ENCODE data around the gene UBE2QL1.

GRCh38 chr5:6443326-6443725 is 5.3 kb upstream of the UBE2QL1 start:
- no peak for TF ChIP-seq CTCF (IDR thresholded peaks at IDR 0.05)
- TF ChIP-seq SIN3A (IDR thresholded peaks at IDR 0.05; ENCODE audit: borderline replicate concordance, low read depth, low read length): no peak
- TF ChIP-seq MAX (IDR thresholded peaks at IDR 0.05; ENCODE audit: low read depth): no peak
- no peak for TF ChIP-seq POLR2AphosphoS5 (IDR thresholded peaks at IDR 0.05; ENCODE audit: low read depth, low read length)
- TF ChIP-seq TAF1 (IDR thresholded peaks at IDR 0.05; ENCODE audit: borderline replicate concordance, low read depth, low read length): no peak
- TF ChIP-seq RAD21 (IDR thresholded peaks at IDR 0.05; ENCODE audit: low read length): no peak
- no peak for TF ChIP-seq USF2 (IDR thresholded peaks at IDR 0.05; ENCODE audit: borderline replicate concordance, low read depth, low read length)
- TF ChIP-seq GABPA (IDR thresholded peaks at IDR 0.05; ENCODE audit: low read depth): no peak
- no peak for TF ChIP-seq ELF1 (IDR thresholded peaks at IDR 0.05)
- TF ChIP-seq MEF2A (IDR thresholded peaks at IDR 0.05; ENCODE audit: borderline replicate concordance, low read depth): no peak
- TF ChIP-seq, protein P1, sequence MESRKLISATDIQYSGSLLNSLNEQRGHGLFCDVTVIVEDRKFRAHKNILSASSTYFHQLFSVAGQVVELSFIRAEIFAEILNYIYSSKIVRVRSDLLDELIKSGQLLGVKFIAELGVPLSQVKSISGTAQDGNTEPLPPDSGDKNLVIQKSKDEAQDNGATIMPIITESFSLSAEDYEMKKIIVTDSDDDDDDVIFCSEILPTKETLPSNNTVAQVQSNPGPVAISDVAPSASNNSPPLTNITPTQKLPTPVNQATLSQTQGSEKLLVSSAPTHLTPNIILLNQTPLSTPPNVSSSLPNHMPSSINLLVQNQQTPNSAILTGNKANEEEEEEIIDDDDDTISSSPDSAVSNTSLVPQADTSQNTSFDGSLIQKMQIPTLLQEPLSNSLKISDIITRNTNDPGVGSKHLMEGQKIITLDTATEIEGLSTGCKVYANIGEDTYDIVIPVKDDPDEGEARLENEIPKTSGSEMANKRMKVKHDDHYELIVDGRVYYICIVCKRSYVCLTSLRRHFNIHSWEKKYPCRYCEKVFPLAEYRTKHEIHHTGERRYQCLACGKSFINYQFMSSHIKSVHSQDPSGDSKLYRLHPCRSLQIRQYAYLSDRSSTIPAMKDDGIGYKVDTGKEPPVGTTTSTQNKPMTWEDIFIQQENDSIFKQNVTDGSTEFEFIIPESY (IDR thresholded peaks at IDR 0.05; ENCODE audit: borderline replicate concordance, low read depth): no peak

Measured in SK-N-SH (cell line).